HG02973 (cell line): ENCODE measurements around the gene PHF21A.

ENCODE experiments used
- ATAC-seq: cut with Tn5 transposase; IDR thresholded peaks from one replicate; pipeline ENCODE4 v1.9.1; 2021; ENCODE audit warnings: moderate library complexity; ENCODE audit not compliant: unreplicated experiment

PHF21A gene

DNA sequence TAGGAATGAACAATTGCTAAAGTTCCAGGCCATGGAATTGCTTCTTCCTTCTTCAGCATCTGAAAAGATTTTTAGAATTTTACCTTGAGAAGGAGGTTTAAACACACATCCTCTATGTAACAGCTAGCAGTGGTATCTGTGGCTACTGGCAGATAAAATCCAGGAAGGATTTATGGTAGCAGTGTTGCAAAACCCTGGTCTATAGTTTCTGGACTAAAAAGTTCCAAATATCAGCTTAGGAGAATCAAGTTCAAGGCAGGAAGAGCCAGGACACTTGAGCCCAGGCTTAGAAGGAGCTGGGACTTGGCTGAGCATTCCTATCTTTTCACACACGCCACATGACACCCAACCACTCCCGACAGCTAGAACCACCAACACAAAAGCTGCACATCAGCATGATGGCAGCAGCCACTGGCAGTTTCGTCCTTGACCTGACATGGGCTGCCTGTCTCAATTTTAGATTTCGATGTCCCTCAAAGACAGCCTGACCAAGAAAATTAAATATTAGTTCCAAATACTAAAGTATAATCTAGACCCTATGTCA lies 184.7 kb downstream of the PHF21A start:
- ATAC-seq, result no peak

DNA sequence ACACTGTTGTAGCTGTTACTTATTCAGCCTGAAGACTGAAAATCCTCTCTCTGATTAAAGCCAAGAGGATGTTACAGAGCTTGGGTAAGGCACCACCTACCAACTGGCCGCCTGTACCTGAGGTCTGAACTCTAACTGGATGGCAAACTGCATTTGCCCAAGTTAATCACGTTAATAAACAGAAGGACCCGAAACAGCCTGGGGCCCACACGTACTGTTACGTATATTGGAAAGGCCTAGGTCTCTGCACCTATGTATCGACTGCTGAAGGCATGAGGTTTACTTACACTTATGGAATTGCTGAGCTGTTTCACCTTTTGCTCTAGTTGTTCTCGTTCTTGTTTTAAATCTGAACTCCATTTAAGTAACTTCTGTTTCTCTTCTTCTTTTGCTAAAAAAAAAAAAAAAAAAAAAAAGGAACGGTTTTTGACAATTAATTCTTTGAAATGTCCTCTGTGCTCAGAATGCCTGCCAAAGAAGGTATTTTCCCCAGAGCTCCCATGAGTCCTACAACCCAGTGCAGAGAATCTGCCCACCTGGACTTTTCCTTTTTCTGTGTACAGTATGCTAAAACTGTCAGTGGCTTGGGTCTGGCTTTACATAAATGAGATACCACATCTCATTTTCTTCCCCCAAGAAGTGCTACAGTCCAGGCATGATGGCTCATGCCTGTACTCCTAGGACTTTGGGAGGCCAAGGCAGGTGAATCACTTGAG lies 185.7 kb downstream of the PHF21A start:
- ATAC-seq, result no peak

DNA sequence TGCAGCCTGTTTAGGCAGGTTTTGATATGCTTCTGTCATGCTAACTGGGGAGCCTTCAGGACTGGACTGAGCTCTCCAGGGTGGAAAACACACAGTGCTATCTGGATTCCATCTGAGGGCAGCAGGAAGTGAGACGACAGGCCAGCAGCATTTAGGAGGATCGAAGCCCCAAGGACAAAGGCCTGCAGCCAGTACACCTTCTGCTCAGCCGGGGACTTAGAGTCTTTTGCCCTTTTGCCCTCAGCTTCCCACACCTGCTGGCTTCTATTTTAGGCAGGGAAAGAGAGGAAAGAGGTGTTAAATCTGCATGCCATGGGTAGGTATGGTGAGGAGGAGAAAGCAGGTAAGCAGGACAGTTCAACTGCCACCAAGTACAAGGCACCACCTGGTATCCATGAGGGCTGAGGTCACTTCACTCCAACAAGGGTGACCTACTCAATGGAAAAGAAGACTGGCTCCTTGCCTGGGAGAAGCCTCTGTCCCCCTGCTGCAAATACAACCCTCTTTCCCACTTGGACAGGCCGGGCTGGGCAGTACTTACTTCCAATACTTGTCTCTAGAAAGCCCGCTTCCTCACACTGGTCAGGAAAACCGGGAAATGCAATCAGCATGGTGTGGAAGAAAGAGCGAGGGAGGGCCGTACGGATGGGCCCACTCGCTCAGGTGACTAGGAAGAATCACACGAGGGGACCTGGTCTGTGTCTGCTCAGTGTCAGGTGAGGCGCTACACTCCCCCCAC lies 186.5 kb downstream of the PHF21A start:
- no peak for ATAC-seq

DNA sequence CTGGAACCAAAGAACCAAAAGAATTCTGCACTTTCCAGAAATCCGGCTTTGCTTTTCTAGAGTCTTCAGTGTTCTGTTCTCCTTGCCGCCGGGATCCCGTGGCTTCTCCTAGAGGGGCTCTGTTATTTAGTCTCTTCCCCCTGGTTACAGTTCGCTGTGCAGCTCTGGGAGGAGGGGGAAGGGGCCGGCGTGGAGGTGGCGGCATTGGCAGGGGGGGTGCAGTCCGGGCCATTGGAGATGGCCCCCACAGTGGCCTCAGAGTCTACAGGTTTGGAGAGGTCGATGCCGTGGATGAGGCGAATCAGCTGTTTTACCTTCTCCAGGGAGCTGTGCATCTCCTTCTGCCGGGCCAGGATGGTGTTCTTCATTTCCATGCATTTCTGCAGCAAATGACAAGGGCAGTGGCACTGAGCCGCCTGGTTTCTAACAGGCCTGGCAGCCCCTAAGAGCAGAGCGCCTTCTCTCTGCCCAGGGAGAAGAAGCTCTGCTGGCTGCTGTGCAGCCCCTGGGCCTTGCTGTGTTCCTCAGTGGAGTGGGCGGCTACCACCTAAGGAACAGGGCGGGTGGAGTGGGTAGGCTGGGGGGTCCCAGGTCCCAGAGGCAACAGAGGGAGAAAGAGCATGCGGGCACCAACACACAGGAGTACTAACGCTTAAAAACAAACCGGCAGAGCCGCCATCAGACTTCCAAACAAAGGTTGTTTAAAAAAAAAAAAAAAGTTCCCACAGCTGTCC lies 187.2 kb downstream of the PHF21A start:
- no peak for ATAC-seq

DNA sequence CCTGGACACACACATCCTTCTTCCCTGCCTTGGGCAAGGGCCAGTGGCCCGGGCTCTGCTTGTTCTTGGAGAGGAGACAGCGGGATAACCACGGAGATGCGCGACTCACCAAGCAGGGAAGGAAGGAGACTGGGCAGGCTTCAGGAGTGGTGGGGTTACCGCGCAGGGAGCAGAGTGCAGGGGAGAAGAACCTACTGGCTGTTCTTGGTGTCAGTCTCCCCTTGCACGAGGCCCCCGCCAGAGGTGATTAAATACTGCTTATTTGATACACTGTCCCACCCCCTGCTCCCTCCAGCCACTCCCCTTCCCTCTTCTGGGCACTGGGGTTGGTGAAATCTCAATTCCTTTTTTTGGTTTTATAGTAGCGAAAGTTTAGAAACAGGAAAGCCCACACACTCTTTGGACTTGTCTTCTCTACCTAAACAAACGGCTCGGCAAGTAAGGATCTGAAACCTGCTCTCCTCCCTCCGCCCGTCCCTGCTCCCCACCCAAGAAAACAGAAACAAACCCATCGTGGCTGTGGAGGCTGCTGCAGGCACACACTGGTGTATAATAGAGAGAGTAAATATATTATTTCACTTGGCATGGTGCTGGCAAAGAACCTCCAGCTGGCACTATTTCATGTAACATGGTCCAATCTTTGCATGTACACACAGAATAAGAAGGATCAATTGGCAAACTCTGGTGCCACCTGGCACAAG lies 188.0 kb downstream of the PHF21A start:
- ATAC-seq, result peak; percentile 27

DNA sequence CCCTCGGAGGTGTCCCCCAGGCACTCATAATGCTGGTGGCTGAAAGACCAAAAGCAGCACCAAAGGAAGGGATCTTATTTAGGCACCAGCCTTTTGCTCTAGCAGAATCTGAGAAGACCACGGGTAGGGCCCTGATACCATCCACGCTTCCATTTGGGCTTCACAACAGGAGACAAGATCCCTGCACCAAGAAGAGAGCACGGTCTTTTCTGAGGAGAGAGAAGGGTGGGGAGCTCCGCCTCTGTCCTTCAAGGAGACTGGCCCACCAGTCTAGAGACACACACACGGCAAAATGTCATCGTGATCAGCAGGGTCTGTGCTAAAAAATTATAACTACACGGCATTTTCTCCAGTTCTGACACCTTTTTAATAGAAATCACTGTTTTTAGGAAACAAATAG lies 189.0 kb downstream of the PHF21A start:
- ATAC-seq, result no peak

DNA sequence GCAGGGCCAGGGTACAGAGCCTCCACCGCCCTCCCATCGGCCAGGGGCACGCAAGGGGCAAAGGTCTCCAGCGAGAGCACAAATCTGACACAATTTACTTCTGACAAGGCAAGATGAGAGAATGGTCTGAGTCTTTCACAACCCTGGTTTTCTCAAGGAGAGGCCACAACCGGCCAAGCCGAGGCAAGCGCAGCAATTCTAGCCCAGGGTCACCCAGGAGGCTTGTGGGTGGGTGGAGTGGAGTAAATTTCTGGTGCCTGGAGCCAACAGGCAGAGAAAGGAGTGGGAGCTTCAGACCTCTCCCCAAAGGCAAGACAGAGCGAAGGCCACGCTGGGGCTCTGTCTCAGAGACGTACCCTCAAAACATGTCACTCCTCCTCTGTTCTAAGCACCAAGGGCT lies 189.5 kb downstream of the PHF21A start:
- ATAC-seq, result no peak

DNA sequence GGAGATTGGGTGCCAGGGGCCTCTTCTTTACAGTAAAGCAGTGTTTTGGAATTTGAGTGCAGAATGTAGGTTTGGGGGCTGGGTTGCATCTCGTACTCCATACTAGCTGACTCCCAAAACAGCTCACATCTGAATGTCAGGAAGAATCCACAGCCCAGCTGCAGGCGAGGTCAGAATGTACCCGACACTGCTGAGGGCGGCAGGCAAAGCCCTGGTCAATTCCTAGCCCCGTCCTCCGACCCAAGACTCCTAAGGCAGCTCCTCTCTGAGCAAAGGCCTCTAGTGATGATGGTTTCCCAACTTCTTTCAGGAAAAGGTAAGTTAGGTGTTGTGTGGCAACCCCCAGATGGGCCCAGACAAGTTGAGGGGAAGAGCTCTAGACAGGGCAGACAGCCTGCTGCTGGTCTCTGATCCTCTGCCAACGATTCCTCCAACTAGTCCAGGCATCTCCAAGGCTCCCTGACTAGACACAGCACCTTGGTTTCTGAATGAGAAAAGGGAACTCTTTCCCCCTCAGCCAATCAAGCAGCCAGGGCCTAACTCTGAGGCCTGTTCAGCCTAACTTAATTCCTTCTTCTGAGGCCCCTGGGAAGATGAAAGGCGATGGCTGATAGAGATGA lies 190.2 kb downstream of the PHF21A start:
- ATAC-seq, result no peak

DNA sequence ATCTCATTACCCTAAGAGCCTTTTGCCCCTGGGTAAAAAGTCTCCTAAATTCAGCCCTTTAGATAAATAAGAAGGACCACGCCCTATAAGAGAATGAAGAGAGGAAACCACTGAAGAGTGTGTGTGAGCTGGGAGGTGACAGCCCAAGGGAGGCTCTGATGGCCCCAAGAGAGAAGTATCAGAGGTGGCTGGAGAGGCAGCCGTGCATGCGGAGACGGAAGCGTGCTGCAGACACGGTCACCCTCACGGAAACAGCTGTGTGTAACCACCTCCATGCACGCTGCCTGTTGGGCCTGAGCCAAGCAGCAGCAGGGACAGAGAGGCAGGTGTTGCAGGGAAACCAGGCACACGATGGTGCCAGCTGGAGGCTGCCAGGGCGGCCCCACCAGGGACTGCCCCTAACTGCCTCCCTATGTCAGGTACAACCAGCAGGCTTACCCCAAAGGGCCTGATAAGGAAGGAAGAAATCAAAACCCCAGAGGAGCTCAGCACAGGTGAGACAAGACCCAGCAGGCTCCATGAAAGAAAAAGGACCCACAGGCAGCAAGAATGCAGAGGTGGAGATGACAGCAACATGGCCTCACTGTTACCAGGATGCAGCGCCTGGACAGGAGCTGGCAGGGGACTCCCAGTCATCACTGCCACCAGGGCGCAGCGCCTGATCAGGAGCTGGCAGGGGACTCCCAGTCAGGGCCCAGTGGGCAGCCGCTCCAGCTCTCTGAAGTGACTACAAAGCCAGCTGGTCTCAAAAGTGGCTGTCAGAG lies 191.0 kb downstream of the PHF21A start:
- ATAC-seq, result peak; percentile 75

DNA sequence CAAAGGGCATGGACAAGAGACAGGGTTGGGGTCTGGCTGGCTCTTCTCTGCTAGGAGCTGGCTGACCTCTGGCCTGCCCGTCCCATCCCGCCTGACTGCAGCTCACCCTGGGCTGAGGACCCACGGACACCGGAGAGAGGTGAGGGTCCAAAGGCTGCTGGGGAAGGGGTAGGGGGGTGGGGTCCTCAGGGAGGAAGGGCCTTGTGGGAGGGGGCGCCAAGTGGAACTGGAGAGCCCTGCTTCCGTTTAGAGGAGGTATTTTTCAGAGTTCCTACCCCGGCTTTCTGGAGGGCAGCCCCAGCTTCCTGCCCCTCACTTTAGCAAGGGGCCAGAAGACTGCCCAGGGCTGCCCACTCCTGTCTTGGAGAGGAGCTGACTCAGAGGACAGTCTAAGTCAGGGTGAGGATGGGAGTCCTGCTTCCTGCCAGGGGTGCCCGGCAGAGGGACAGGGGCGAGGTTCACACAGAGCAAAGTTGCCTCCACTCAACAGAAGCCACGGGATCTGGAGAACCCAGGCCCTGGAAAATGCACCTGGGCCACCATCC lies 191.7 kb downstream of the PHF21A start:
- ATAC-seq, result peak; percentile 15

DNA sequence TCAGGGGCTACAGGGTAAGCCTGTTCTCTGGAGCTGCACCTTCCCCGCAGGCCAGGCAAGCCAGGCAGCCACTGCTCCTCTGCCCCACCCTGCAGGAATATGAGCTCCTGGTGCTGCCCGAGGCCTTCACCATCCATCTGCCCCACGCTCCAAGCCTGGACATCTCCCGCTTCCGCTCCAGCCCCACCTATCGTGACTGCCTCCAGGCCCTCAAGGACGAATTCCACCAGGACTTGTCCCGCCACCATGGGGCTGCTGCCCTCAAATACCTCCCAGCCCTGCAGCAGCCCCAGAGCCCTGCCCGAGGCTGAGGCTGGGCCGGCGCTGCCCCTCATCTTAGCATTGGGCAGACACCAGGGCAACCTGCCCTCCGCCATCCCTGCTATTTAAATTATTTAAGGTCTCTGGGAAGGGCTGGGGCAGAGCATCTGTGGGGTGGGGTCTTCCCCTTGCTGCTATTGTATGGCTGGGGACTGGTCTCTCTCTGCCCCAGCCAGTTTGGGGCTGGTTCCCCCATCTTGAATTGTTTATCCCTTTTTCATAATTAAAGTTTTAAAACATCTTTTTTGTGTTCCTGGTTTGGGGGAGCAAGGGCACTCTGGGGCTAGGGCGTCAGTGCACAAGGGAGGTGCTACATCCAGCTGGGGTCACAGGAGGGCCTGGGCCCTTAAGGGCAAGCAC lies 192.6 kb downstream of the PHF21A start:
- ATAC-seq, result no peak

DNA sequence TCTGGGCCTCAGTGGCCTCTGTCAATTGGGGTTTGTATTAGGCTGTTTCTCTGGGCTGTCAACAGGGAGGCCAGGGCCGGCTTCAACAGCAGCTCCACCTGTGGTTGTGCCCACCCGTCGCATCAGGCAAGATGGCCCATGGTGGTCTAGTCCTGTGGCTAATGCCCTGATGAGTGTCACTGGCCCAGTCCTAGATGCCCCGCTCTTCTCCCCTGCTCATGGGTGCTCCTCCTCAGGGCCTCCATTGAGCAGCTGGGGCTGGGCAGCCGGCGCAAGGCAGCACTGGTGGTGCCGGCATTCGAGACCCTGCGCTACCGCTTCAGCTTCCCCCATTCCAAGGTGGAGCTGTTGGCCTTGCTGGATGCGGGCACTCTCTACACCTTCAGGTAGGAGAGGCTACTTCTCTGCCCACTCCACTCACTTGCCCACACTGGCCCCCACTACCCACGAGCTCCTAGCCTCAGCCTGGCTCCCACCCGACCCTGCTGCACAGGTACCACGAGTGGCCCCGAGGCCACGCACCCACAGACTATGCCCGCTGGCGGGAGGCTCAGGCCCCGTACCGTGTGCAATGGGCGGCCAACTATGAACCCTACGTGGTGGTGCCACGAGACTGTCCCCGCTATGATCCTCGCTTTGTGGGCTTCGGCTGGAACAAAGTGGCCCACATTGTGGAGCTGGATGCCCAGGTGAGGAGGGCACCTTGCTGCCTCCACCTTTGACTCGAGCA lies 193.4 kb downstream of the PHF21A start:
- no peak for ATAC-seq

DNA sequence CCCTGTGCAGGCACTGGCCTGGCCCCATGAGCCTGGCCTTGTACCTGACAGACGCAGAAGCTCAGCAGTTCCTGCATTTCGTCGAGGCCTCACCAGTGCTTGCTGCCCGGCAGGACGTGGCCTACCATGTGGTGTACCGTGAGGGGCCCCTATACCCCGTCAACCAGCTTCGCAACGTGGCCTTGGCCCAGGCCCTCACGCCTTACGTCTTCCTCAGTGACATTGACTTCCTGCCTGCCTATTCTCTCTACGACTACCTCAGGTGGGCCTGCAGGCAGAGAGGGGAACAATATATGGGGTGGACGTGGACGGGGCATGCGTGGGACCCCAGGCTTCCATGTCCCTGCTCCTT lies 193.9 kb downstream of the PHF21A start:
- ATAC-seq, result no peak

DNA sequence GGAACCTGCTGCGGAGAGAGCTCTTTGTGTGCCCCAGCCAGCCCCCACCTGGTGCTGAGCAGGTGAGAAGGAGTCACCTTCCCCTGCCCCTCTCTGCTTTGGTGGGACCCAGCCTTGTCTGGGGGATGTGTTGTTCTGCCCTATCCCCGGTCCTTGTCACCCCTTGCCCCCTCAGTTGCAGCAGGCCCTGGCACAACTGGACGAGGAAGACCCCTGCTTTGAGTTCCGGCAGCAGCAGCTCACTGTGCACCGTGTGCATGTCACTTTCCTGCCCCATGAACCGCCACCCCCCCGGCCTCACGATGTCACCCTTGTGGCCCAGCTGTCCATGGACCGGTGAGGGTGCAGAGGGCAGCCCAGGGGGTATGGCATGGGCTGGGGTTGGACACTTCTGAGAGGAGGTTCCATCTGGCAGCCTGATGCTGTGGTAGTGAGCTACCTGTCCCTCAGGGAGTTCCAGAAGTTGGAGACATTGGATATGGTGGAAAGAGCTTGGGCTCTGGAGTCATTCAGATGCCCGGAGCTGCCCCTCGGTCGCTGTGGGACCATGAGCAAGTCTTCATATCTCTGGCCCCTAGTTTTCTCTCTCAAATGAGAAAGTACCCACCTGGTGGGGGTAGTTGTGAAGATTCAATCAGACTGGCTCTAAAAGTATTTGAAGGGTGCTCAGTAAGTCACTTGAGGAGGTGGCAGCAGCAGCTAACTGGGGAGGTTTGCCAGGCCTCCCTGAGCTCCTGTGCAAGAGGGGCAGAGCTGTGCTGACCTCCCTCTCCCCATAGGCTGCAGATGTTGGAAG lies 194.5 kb downstream of the PHF21A start:
- no peak for ATAC-seq

DNA sequence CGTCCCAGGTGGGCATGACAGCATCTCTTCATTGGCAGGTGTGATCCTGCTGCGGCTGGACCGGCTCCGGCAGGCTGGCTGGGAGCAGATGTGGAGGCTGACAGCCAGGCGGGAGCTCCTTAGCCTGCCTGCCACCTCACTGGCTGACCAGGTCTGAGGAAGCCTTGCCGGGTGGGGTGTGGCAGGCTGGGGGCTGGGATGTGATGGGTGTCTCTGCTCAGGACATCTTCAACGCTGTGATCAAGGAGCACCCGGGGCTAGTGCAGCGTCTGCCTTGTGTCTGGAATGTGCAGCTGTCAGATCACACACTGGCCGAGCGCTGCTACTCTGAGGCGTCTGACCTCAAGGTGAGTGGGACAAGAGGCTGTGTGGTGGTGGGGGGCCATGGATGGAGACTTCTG lies 195.3 kb downstream of the PHF21A start:
- ATAC-seq, result no peak

DNA sequence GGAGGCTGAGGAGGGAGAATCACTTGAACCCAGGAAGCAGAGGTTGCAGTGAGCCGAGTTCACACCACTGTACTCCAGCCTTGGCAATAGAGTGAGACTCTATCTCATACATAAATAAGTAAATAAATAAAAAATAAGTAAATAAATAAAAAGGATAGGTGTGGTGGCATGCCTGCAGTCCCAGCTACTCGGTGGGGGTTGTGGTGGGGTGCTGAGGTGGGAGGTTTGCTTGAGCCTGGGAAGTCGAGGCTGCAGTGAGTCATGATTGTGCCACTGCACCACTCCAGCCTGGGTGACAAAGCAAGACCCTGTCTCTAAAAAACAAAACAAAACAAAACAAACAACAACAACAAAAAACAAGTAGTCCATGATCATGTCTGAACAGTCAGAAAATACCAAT lies 195.7 kb downstream of the PHF21A start:
- no peak for ATAC-seq

DNA sequence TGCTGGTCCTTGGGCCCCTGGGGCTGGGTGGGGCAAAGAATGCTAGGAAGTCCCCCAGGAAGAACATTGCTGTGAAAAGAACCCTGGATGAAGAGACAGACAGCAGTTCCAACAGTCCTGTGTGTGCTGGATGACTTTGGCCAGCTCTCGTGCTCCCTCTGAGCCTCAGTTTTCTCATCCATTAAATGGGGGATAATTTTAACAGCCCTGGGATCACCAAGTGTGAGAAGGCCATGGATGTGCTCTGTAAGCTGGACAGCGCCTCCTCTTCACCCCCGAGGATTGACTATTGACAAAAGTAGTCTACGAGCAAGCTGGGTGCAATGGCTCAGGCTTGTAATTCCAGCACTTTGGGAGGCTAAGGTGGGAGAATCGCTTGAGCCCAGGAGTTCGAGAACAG lies 196.3 kb downstream of the PHF21A start:
- no peak for ATAC-seq
